Right ventricle myocardium superior (tissue), 1 donor: Measurements from ENCODE around the gene NT5C2. TPM values are rescaled to one million over a fixed set of nuclear protein-coding genes. Genes with fewer than 3 reads are reported as not detected.
"Not testable (repeated sequence)": the region's sequence is repeated elsewhere in the genome, so short reads cannot be mapped to it uniquely, and the experiment has no call there.

Source experiments
- ATAC-seq: fragments of 200-7000 bp; cut with Tn5 transposase; one replicate; pipeline ENCODE4 v1.9.1; 2020; ENCODE audit warnings: mild to moderate bottlenecking; ENCODE audit not compliant: poor library complexity
- DNase-seq: peaks from one replicate; pipeline ENCODE4 v3.0.0-alpha.2; 2020
- intact Hi-C: fragments of 100-400 bp; cut with DNase I; formaldehyde crosslinking; loops from one replicate; pipeline ENCODE4 v1.11.2; 2022
- total RNA-seq: library from RNA; stranded (reverse); fragmentation: NEBNext Ultra II Directional; extraction: Animal tissue kit (Norgen Biotek cat#: 25700); gene quantifications from one replicate; pipeline ENCODE4 v1.2.1, GENCODE V29; 2021
- donor health status: DM: no; HTN: yes; CAD: no; lungs with severe emphysema.

NT5C2 gene
- total RNA-seq, 1 donor from 2014 or later = 46.9 TPM

- DNase-seq (no peak), ATAC-seq (no peak)
- intact Hi-C loops = no loop called here
These were observed 51.1 kb downstream of the NT5C2 start for GRCh38 chr10:103141950-103142349.

- intact Hi-C loops = no loop called here
- ATAC-seq (no peak), DNase-seq (no peak)
These were observed 52.6 kb downstream of the NT5C2 start for GRCh38 chr10:103140469-103140868.

GRCh38 chr10:103139803-103140202 lies 53.3 kb downstream of the NT5C2 start:
- intact Hi-C loops = no loop called here
- no peak for DNase-seq
- no peak for ATAC-seq

- DNase-seq, ATAC-seq, intact Hi-C loops: not testable (repeated sequence)
These were observed 57.9 kb downstream of the NT5C2 start for GRCh38 chr10:103135168-103135567.

- intact Hi-C loops = no loop called here
These were observed 62.2 kb downstream of the NT5C2 start for GRCh38 chr10:103130910-103131309.

GRCh38 chr10:103130180-103130579 lies 62.9 kb downstream of the NT5C2 start:
- intact Hi-C loops, ATAC-seq, DNase-seq: not testable (repeated sequence)

More at GRCh38 chr10:103130910-103131309, 62.2 kb downstream of the NT5C2 start:
- DNase-seq (no peak), ATAC-seq (no peak)

- intact Hi-C loops = no loop called here
- ATAC-seq (no peak), DNase-seq (no peak)
These were observed 65.8 kb downstream of the NT5C2 start for GRCh38 chr10:103127241-103127640.

- intact Hi-C loops = no loop called here
- DNase-seq (no peak), ATAC-seq (no peak)
These were observed 67.5 kb downstream of the NT5C2 start for GRCh38 chr10:103125323-103126267.

- intact Hi-C loops = no loop called here
- ATAC-seq (no peak), DNase-seq (no peak)
These were observed 68.5 kb downstream of the NT5C2 start for GRCh38 chr10:103124420-103125096.

GRCh38 chr10:103123282-103124024 lies 69.6 kb downstream of the NT5C2 start:
- DNase-seq = no peak
- ATAC-seq = no peak
- intact Hi-C loops = no loop called here

GRCh38 chr10:103120977-103121735 lies 71.9 kb downstream of the NT5C2 start:
- ATAC-seq (peak; percentile 72), DNase-seq (no peak)
- intact Hi-C loops = no loop called here

GRCh38 chr10:103120546-103120945 lies 72.5 kb downstream of the NT5C2 start:
- intact Hi-C loops = no loop called here
- DNase-seq = no peak
- no peak for ATAC-seq

GRCh38 chr10:103117247-103117646 lies 75.8 kb downstream of the NT5C2 start:
- DNase-seq (no peak), ATAC-seq (no peak)
- intact Hi-C loops = no loop called here

- DNase-seq = no peak
- ATAC-seq = no peak
- intact Hi-C loops = no loop called here
These were observed 78.2 kb downstream of the NT5C2 start for GRCh38 chr10:103114876-103115275.

GRCh38 chr10:103111918-103112877 lies 80.9 kb downstream of the NT5C2 start:
- ATAC-seq (no peak), DNase-seq (no peak)
- intact Hi-C loops = no loop called here

GRCh38 chr10:103111031-103111917 lies 81.8 kb downstream of the NT5C2 start:
- ATAC-seq = peak; percentile 94
- no peak for DNase-seq
- intact Hi-C loops = no loop called here
